ENCODE measurements around the gene SLC5A8. TPM values are rescaled to one million over a fixed set of nuclear protein-coding genes. Genes with fewer than 3 reads are reported as not detected.
"Not testable (repeated sequence)": the region's sequence is repeated elsewhere in the genome, so short reads cannot be mapped to it uniquely, and the experiment has no call there.

SLC5A8 gene
- total RNA-seq, 1 donor from 2014 or later: under 0.01 TPM

DNA sequence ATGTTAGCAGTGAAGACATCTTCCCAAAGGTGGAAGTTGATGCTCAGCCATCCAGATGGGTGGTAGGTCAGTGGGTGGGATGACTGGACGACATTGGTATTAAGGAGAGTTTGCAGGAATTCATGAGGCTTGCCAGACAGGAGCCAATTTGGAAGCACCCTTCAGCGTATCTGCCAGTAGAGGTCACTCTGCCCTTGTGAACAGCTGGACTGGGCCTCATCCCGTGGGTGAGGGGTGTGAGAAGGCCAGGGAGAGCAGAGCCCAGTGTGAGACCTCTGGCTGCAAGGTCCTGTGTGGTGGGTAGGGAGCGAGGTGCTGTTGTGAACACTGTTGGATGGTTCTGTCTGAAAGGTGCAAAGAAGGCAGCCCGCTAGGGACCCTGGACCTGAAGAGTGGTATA, 37.7 kb downstream of the SLC5A8 start:
- DNase-seq (ENCODE audit: low read depth in 2 of 2): peak; percentile 13 to 15

GRCh38 chr12:101168001-101168400, 42.0 kb downstream of the SLC5A8 start:
- no peak for DNase-seq (ENCODE audit: low read depth in 2 of 2)

GRCh38 chr12:101166866-101167265, 43.2 kb downstream of the SLC5A8 start:
- DNase-seq (ENCODE audit: low read depth in 2 of 2): peak; percentile 63 to 66

DNA sequence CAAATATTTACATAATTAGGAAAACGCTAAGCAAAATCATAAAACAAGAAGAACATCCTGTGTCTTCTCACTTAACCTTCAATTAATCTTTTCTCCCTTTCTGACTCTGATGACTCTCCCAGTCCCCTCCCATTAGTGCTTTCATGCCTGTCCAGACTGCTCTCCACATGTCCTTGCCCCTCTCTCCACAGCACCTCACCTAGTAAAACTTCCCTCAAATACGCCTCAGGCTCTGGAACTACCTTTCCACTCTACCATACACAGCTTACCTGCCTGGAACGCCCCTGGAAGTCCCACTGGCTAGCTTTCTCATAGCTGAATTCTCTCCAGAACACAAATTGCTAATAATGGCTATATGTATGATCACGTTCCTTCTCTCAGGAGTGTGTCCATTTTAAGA, 44.7 kb downstream of the SLC5A8 start:
- DNase-seq (ENCODE audit: low read depth in 2 of 2): no peak

DNA sequence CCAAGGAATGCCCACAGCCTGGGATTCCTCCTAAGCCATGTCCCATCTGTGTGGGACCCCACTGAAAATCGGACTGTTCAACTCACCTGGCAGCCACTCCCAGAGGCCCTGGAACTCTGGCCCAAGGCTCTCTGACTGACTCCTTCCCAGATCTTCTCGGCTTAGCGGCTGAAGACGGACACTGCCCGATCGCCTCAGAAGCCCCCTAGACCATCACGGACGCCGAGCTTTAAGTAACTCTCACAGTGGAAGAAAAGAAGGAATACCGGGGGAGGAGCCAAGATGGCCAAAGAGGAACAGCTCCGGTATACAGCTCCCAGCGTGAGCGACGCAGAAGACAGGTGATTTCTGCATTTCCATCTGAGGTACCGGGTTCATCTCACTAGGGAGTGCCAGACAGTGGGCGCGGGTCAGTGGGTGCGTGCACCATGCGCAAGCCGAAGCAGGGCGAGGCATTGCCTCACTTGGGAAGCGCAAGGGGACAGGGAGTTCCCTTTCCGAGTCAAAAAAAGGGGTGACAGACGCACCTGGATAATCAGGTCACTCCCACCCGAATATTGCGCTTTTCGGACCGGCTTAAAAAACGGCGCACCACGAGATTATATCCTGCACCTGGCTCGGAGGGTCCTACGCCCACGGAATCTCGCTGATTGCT, 64.1 kb downstream of the SLC5A8 start:
- not testable (repeated sequence) for DNase-seq (ENCODE audit: low read depth in 2 of 2)

DNA sequence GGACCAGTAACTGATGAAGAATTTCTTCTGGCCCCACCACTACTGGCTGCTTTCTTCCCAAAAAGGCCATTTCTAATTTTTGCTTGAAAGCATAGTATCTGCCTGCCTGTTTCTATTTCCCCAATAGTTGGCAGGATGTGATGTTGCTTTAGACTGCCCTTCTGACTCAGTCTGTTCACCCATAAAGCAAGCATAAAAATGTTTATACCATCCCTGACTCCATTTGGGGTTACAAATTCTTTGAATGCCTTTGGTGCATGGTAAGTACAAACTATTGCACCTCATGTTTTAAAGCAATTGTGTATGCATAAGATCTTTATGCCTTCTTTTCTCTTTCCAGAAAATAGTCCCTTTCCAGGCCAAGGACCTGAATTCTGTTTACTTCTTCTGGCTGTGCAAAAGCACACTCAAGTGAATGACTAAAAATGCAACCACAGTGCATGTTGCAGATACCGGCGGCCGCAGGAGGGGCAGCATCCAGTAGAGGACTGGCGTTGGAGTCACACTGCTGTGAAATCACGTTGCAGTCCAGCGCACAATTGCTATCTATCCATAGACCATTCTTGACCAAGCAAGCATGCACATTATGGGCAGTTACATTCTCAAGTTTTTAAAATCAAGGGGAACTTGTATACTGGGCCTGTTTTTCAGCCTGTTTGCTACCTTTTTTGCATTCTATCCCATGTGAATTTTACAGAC, 82.4 kb downstream of the SLC5A8 start:
- no peak for DNase-seq (ENCODE audit: low read depth in 2 of 2)

- DNase-seq (ENCODE audit: low read depth in 2 of 2): peak; percentile 0 to 22
Measured at GRCh38 chr12:101117842-101118241, 92.2 kb downstream of the SLC5A8 start.

DNA sequence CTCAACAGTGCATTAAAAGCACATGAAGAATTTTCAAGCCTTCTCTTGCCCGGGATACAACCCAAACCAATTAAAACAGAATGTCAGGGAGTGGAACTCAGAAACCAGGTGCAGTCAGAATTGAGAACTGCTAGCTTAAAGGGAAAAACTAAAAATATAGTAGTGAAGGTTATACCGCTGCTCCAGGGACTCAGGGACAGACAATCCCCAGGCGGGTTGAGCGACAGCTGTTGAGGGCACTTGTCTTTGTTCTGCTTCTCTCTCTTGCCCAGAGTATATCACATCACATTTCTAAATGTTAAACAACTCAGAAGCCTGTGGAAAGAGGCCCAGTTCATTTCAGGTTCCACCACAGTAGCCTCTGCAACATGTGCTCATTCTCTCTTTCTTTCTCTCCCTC, 93.1 kb downstream of the SLC5A8 start:
- DNase-seq (ENCODE audit: low read depth in 2 of 2): no peak

GRCh38 chr12:101115326-101115725, 94.7 kb downstream of the SLC5A8 start:
- no peak for DNase-seq (ENCODE audit: low read depth in 2 of 2)

DNA sequence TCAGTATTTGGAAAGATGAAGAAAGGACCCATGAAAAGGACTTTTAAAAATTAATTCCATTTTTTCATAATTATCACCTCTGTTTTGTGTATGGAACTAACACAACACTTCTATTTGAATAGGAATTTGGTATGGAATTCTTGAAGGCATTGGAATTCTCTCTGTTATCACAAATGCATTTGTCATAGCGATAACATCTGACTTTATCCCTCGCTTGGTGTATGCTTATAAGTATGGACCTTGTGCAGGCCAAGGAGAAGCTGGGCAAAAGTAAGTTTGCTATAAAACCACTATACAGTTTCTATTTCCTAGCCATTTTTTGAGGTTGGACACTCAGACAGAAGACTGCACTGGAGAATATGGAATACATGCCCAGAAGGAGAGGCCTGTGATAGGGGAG, 98.6 kb downstream of the SLC5A8 start:
- no peak for DNase-seq (ENCODE audit: low read depth in 2 of 2)

- DNase-seq (ENCODE audit: low read depth in 2 of 2): no peak
Measured at GRCh38 chr12:101110866-101111265, 99.2 kb downstream of the SLC5A8 start.

DNA sequence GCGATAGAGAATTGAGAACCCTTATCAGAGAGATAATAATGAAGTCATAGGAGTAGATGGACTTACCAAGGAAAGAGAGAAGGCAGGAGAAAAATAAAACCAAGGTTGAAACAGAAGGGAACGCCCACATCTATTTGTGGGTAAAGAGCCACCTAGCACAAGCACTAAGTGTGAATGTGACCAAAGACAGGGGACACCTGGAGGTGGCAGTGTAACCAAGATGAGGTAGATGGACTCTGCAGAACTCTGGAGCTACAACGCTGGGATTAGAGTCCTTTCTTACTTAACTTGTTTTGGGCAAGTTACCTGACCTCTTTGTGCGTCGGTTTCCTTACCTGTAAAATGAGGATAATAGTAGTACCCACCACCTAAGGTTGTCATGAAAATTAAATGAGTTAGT, 101.9 kb downstream of the SLC5A8 start:
- no peak for DNase-seq (ENCODE audit: low read depth in 2 of 2)

DNA sequence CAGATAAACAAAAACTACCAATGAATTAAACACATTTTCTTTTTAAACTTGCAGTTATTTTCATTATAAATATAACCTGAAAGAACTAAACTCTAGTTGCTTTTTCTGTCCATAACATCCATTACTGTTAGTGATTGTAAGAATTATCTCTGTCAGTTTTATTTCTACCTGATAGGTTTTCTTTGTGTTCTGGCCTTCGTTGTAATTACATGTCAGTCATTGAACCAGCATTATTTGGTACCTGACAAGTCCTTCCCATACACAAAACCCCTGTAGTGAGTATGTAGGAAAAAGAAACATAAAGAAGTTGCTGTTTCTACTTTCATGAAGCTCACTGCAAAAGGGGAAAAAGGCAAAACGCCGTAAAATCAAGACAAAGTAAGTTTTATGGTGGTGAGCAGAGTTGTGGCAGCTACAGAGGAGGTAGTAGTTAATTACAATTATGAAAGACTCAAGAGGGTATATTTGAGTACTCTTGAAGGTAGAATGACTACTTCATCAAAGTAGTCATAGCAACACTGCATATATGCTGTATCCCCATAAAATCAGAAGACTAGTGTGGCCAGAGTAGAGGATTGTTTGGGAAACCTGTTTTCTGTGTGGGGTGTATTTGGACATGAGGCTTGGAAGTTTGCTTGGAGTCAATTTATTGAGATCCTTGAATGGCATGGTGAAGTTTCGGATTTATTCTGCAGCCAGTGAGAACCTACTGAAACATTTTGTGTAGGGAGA, 102.8 kb downstream of the SLC5A8 start:
- no peak for DNase-seq (ENCODE audit: low read depth in 2 of 2)

Other genes with a start within 250 kb of the SLC5A8 start
- 15.7 TPM in 2 replicates for gene UTP20, start 69.9 kb upstream of the SLC5A8 start, total RNA-seq
- 39.8 and 44.8 TPM in 2 replicates for gene ARL1, start 197.5 kb upstream of the SLC5A8 start, total RNA-seq

Measured in dermis microvascular lymphatic vessel endothelial cell (primary cell).